K562 treated with DMSO at 1 percent for 12 hours (cell line): ENCODE results near the gene SREK1IP1. TPM values are rescaled to one million over a fixed set of nuclear protein-coding genes. Genes with fewer than 3 reads are reported as not detected.

Experiments used
- total RNA-seq: library from RNA; unstranded; fragments of 300-600 nt; gene quantifications from 2 replicates; pipeline ENCODE4 v1.2.3, GENCODE V29; 2022; ENCODE audit not compliant: insufficient read depth

Gene SREK1IP1
- 6.6 and 15.7 TPM in 2 replicates for total RNA-seq

GRCh38 chr5:64768358-64769312, at the start of gene SREK1IP1, which contains the start of gene CWC27:
Gene SREK1IP1 (minus strand): TSS chr5:64768691. CDS start chr5:64768517, 174 bp downstream.
Gene CWC27 (plus strand): TSS chr5:64768930. CDS start chr5:64769147, 217 bp downstream.

GRCh38 chr5:64690417-64691151, 77.9 kb downstream of the SREK1IP1 start, which contains the start of gene SHISAL2B:
Gene SHISAL2B (plus strand): TSS chr5:64690503. CDS start chr5:64690624, 121 bp downstream.

Other genes starting within 250 kb of the SREK1IP1 start
- not detected in 2 replicates for gene SHISAL2B, start 78.2 kb downstream of the SREK1IP1 start, total RNA-seq
- 21.1 and 22.7 TPM in 2 replicates for gene CWC27, start 239 bp upstream of the SREK1IP1 start, total RNA-seq